ENCODE results near the gene ATP6V1G3.

GRCh38 chr1:198538579-198539364 lies 1.7 kb downstream of the ATP6V1G3 start:
- TF ChIP-seq CTCF (conservative IDR thresholded peaks at IDR 0.05; ENCODE audit: low read length): no peak
- TF ChIP-seq EZH2phosphoT487 (IDR thresholded peaks at IDR 0.05; ENCODE audit: borderline replicate concordance): no peak
